ENCODE data around the gene C6orf89.

The C6orf89 gene

DNA sequence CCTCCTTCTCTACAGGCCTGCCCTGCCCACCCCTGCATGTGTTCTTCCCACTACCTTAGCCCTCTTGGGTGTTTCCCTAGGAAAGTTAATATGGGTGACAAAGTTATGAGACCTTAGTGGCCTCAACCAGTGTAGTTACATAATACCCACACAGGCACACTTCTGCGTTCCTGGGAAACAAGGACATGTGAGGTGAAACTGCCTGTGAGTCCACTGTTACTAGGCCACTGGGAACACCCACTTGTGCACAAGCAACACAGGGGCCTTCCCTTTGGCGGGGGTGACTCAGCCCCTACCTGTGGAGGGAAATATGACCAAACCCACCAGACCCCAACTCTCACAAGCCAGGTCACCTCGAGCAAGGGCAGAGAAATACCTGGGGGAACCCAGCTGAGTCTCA lies 81.5 kb downstream of the C6orf89 start:
- no peaks in the 10 kb centered on the region for H3K9me3 ChIP-seq (ENCODE audit: insufficient read depth, low read depth, low read length)
- H3K9ac ChIP-seq (ENCODE audit: low read depth, low read length, poor library complexity, severe bottlenecking) = no peak overlapping the region
- H2AFZ ChIP-seq (ENCODE audit: low read length) = no peak overlapping the region
- H3K36me3 ChIP-seq (ENCODE audit: insufficient read depth, low read length) = peaks cover 56% of the 10 kb centered on the region
- H3K4me3 ChIP-seq (ENCODE audit: low read length, poor library complexity, severe bottlenecking) = no peak overlapping the region
- no peaks in the 10 kb centered on the region for H3K79me2 ChIP-seq (ENCODE audit: insufficient read depth, low read length)
- no peak for TF ChIP-seq EZH2phosphoT487 (IDR thresholded peaks at IDR 0.05; ENCODE audit: borderline replicate concordance)
- no peak for TF ChIP-seq CTCF (conservative IDR thresholded peaks at IDR 0.05; ENCODE audit: low read length)
- no peaks in the 10 kb centered on the region for H3K27me3 ChIP-seq (ENCODE audit: insufficient read depth, low read length, poor library complexity, severe bottlenecking)
- H3K9me2 ChIP-seq (replicated peaks; ENCODE audit: low read depth, low read length) = no peaks in the 10 kb centered on the region
- peaks cover 25% of the 10 kb centered on the region for H3K4me1 ChIP-seq (ENCODE audit: insufficient read depth, low read length, poor library complexity, severe bottlenecking)
- no peak overlapping the region for H3K4me2 ChIP-seq (ENCODE audit: low read depth, low read length, poor library complexity, severe bottlenecking)
- no peaks in the 10 kb centered on the region for H3F3A ChIP-seq (ENCODE audit: low read depth)
- no peaks in the 10 kb centered on the region for H4K20me1 ChIP-seq (ENCODE audit: insufficient read depth, low read length, poor library complexity, severe bottlenecking)

- H3K36me3 ChIP-seq (ENCODE audit: insufficient read depth, low read length) = peaks cover 61% of the 10 kb centered on the region
- H3K9me3 ChIP-seq (ENCODE audit: insufficient read depth, low read depth, low read length) = no peaks in the 10 kb centered on the region
- no peaks in the 10 kb centered on the region for H3K27me3 ChIP-seq (ENCODE audit: insufficient read depth, low read length, poor library complexity, severe bottlenecking)
Observed at GRCh38 chr6:36967757-36968156, 82.0 kb downstream of the C6orf89 start.

DNA sequence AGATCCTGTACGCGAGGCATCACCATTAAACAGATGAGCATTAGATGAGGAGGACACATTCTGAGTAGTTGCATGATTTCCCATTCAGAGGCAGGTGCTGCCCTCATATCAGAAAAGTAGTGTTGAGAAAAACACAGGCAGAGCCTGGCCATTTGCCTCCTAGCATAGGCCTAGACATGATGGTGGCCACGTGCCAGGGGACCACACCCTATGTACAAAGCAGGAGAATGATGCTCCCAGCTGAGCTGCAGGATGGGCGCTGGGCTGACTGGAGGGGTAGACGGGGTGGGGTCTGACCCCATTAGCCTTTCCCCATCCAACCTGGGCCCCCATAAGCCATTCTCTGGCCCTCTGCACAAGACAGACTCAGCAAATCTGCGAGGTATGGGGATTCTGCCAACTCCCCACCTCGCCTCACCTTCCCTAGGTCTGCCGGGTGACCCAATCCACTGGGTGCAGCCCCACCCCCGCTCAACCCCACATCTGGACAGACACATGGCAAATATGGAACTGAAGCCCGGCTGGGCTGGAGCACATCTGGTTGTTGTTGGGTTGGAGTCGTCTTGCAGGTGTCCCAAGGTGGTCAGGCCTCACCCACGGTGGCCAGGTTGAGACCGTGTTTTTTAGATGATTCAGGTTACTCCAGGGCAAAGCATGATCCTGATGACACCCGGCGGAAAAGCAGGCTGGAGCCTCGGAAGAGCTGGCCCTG lies 82.7 kb downstream of the C6orf89 start:
- H3K4me2 ChIP-seq (ENCODE audit: low read depth, low read length, poor library complexity, severe bottlenecking) = no peak overlapping the region
- H3K9me3 ChIP-seq (ENCODE audit: insufficient read depth, low read depth, low read length) = no peaks in the 10 kb centered on the region
- no peaks in the 10 kb centered on the region for H3F3A ChIP-seq (ENCODE audit: low read depth)
- H3K9ac ChIP-seq (ENCODE audit: low read depth, low read length, poor library complexity, severe bottlenecking) = no peak overlapping the region
- no peak for TF ChIP-seq EZH2phosphoT487 (IDR thresholded peaks at IDR 0.05; ENCODE audit: borderline replicate concordance)
- TF ChIP-seq CTCF (conservative IDR thresholded peaks at IDR 0.05; ENCODE audit: low read length) = no peak
- H4K20me1 ChIP-seq (ENCODE audit: insufficient read depth, low read length, poor library complexity, severe bottlenecking) = no peaks in the 10 kb centered on the region
- no peaks in the 10 kb centered on the region for H3K79me2 ChIP-seq (ENCODE audit: insufficient read depth, low read length)
- no peak overlapping the region for H2AFZ ChIP-seq (ENCODE audit: low read length)
- H3K4me1 ChIP-seq (ENCODE audit: insufficient read depth, low read length, poor library complexity, severe bottlenecking) = peaks cover 18% of the 10 kb centered on the region
- no peaks in the 10 kb centered on the region for H3K27me3 ChIP-seq (ENCODE audit: insufficient read depth, low read length, poor library complexity, severe bottlenecking)
- peaks cover 67% of the 10 kb centered on the region for H3K36me3 ChIP-seq (ENCODE audit: insufficient read depth, low read length)
- H3K4me3 ChIP-seq (ENCODE audit: low read length, poor library complexity, severe bottlenecking) = no peak overlapping the region
- H3K9me2 ChIP-seq (replicated peaks; ENCODE audit: low read depth, low read length) = no peaks in the 10 kb centered on the region

More at GRCh38 chr6:36967757-36968156, 82.0 kb downstream of the C6orf89 start:
- no peaks in the 10 kb centered on the region for H4K20me1 ChIP-seq (ENCODE audit: insufficient read depth, low read length, poor library complexity, severe bottlenecking)
- H2AFZ ChIP-seq (ENCODE audit: low read length) = no peak overlapping the region
- TF ChIP-seq CTCF (conservative IDR thresholded peaks at IDR 0.05; ENCODE audit: low read length) = no peak
- H3K4me3 ChIP-seq (ENCODE audit: low read length, poor library complexity, severe bottlenecking) = no peak overlapping the region
- no peak overlapping the region for H3K4me2 ChIP-seq (ENCODE audit: low read depth, low read length, poor library complexity, severe bottlenecking)
- no peaks in the 10 kb centered on the region for H3K9me2 ChIP-seq (replicated peaks; ENCODE audit: low read depth, low read length)
- H3F3A ChIP-seq (ENCODE audit: low read depth) = no peaks in the 10 kb centered on the region
- H3K4me1 ChIP-seq (ENCODE audit: insufficient read depth, low read length, poor library complexity, severe bottlenecking) = peaks cover 24% of the 10 kb centered on the region
- no peak overlapping the region for H3K9ac ChIP-seq (ENCODE audit: low read depth, low read length, poor library complexity, severe bottlenecking)
- H3K79me2 ChIP-seq (ENCODE audit: insufficient read depth, low read length) = no peaks in the 10 kb centered on the region

Measured in Loucy (cell line).